NCI-H128 (cell line): Measurements from ENCODE around the gene CD8A.
"Not testable (repeated sequence)": the region's sequence is repeated elsewhere in the genome, so short reads cannot be mapped to it uniquely, and the experiment has no call there.

Experiments used
- DNase-seq: peaks from one replicate; lab custom pipeline; 2025; ENCODE audit not compliant: unreplicated experiment; lab: John Stamatoyannopoulos, UW

Gene CD8A

DNA sequence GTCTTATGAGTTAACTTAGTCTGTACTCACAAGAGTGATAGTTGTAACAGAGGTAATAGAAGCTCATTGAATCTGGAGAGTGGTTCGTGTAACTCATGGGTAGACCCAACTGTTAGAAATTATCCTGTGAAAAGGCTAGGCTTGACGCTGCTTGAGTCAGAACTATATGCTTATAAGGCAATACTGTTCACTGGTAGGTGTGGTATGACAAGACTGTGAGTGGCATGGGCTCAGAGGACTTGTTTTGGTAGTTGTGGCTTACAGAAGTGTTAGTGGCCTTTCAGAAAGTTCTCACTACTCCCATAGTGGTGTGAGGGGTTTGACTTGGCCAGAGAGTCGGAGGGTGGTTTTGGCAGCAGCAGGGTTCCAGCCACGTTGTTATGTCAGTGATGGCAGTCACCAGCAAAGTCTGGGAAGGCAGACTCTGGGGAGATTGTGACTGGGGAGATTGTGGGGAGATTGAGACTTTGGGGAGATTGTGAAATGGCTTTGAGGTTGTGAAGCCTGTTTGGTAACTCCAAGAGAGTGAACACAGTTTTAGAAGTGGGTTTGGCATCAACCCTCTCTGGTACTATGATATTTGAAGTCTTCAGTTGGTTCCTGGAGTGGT is 48.7 kb downstream of the CD8A start:
- DNase-seq: not testable (repeated sequence)

DNA sequence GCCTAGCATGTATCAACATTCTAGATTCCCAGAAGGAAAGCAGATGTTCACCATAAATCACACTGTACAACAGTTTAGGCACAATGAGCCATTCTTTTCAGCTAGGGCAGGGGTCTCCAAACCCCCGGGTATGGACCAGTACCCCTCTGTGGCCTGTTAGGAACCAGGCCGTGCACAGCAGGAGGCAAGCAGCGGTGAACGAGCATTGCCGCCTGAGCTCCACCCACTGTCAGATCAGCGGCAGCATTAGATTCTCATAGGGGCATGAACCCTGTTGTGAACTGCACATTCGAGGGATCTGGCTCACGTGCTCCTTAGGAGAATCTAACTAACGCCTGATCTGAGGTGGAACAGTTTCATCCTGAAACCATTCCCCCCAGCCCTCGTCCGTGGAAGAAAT is 50.8 kb downstream of the CD8A start:
- DNase-seq: not testable (repeated sequence)

DNA sequence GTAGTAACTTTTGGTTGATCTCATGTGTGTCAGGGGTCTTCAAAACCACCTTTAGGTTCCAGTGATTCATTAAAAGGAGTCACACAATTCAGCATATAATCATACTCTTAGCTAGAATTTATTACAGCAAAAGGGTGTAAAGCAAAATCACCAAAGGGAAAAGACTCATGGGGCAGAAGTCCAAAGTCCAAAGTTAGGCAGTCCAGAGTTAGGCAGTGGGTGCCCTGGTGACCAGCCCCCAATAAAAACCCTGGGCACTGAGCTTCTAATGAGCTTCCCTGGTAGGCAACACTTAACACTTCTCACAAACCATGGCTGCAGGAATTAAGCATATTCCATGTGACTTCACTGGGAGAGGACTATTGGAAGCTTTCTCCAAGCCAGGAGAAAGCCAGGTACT is 51.2 kb downstream of the CD8A start:
- not testable (repeated sequence) for DNase-seq

DNA sequence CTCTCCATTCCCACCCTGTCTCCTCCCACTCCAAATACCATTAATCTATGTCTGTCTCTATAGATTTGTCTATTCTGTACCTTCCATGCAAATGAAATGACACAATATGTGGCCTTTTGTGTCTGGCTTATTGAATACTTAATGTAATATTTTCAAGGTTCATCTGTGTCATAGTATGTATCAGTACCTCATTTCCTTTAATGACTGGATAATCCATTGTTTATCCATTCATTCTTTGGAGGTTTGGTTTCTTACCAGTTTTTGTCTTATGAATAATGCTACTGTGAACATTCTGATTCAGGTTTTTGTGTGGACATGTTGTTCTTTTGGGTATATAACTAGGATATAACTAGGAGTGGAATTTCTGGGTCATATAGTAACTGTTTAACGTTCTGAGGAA is 55.8 kb downstream of the CD8A start:
- DNase-seq: not testable (repeated sequence)
